ENCODE results near the gene SPECC1.

Gene SPECC1

DNA sequence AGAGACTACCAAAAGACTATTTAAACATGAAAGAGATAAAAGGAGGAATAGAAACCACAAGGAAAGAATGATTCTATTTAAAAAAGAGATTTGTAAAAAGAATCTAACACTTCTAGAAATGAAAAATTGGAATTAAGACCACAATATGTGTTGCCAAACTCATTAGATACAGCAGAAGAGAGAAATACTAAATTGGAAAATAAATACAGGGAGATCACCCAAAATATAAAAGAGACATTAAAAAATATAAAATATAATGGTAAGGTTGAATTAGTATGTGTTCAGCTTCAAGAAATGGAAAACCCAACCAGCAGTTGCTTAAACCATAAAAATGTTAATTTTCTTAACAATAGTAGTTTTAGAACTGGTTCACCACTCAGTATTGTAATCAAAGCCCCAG lies 297.8 kb downstream of the SPECC1 start:
- TF ChIP-seq, protein P1, sequence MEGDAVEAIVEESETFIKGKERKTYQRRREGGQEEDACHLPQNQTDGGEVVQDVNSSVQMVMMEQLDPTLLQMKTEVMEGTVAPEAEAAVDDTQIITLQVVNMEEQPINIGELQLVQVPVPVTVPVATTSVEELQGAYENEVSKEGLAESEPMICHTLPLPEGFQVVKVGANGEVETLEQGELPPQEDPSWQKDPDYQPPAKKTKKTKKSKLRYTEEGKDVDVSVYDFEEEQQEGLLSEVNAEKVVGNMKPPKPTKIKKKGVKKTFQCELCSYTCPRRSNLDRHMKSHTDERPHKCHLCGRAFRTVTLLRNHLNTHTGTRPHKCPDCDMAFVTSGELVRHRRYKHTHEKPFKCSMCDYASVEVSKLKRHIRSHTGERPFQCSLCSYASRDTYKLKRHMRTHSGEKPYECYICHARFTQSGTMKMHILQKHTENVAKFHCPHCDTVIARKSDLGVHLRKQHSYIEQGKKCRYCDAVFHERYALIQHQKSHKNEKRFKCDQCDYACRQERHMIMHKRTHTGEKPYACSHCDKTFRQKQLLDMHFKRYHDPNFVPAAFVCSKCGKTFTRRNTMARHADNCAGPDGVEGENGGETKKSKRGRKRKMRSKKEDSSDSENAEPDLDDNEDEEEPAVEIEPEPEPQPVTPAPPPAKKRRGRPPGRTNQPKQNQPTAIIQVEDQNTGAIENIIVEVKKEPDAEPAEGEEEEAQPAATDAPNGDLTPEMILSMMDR (IDR thresholded peaks at IDR 0.05; ENCODE audit: low read depth, low read length, missing control alignments) = no peak
- DNase-seq (ENCODE audit: low read depth) = no peak
- no peak overlapping the region for H3K4me3 ChIP-seq (ENCODE audit: low read depth, low read length)

DNA sequence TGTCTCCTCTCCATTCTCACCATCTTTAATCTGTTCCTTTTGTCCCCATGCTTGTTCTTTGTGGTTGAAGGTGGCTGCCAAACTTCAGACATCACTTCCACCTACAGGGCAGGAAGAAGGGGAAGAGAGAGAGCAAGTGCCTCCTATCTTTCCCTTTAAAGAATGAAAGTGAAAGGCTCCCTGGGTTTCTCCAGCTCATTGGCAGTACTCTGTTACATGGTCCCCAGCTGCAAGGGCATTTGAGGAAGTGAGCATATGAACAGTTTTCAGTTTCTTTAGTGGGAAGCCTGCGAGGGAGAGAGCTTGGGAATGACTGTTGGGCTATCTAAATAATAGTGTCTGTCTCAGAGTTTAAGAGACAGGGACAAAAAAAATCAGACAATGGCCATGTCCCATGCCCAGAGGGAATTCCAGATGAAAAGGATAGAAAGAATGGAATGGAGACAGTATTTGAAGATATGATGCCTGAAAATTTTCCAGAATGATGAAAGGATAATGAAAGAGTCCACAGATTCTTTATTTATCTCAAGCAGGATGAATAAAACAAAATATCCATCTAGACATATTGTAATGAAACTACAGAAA lies 298.3 kb downstream of the SPECC1 start:
- DNase-seq (ENCODE audit: low read depth) = no peak

DNA sequence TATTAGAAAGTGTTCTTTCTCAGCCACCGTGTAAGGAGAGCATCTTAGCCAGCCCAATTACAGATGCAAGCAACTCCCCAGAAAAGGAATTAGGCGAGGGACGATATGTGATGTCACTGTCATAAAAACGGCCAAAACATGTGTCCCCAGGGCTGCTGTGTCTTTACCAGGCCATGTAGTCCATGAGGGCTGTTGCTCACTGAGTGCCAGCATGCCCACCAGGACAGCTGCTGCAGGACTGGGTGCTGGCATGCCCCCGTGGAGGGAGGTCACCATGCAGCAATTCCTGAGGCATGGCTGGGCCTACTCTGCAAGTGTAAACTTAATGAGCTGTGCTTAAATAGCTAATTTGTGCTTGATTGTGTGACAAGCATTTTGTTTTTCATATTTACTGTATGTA lies 301.3 kb downstream of the SPECC1 start:
- TF ChIP-seq, protein P1 (IDR thresholded peaks at IDR 0.05; ENCODE audit: low read depth, low read length, missing control alignments) = no peak
- no peak overlapping the region for H3K4me3 ChIP-seq (ENCODE audit: low read depth, low read length)
- no peak for DNase-seq (ENCODE audit: low read depth)

More for the DNA sequence above, 298.3 kb downstream of the SPECC1 start:
- TF ChIP-seq, protein P1 (IDR thresholded peaks at IDR 0.05; ENCODE audit: low read depth, low read length, missing control alignments) = no peak
- H3K4me3 ChIP-seq (ENCODE audit: low read depth, low read length) = no peak overlapping the region

DNA sequence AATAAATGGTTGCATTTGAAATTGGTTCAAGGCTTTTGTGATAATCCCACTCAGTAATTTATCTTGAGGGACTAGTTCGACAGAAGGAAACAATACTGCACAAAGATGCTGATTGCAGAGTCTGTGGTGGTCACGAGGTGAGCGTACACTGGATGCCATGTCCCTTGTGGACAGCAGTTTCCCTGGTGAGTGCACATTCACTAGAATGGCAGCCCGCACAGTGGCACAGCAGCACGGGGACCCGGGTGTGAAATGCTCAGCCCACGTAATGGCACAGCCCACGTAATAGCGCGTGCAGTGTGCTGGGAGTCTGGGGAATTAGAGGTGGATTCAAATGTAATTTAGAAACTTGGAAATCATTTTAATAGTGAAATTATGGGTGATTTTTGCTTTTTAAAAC lies 304.1 kb downstream of the SPECC1 start:
- no peak for DNase-seq (ENCODE audit: low read depth)
- TF ChIP-seq, protein P1 (IDR thresholded peaks at IDR 0.05; ENCODE audit: low read depth, low read length, missing control alignments) = no peak
- H3K4me3 ChIP-seq (ENCODE audit: low read depth, low read length) = no peak overlapping the region

DNA sequence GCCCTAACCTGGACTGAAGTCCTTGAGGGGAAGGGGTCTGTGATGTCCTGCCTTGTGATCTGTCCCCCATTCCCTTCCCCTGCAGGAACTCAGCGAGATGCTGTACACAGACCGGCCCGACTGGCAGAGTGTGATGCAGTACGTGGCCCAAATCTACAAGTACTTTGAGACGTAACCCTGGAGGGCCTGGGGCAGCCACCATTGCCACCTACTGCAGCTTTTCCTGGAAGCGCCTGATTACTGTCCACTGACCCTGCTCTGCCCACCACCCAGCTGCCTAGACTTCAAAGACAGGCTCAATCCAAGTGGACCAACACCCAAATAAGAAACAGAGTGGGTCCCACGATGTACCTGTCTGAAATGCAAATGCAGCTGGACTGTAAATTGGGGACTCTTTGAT lies 304.7 kb downstream of the SPECC1 start:
- no peak overlapping the region for H3K4me3 ChIP-seq (ENCODE audit: low read depth, low read length)
- DNase-seq (ENCODE audit: low read depth) = no peak
- TF ChIP-seq, protein P1 (IDR thresholded peaks at IDR 0.05; ENCODE audit: low read depth, low read length, missing control alignments) = no peak

DNA sequence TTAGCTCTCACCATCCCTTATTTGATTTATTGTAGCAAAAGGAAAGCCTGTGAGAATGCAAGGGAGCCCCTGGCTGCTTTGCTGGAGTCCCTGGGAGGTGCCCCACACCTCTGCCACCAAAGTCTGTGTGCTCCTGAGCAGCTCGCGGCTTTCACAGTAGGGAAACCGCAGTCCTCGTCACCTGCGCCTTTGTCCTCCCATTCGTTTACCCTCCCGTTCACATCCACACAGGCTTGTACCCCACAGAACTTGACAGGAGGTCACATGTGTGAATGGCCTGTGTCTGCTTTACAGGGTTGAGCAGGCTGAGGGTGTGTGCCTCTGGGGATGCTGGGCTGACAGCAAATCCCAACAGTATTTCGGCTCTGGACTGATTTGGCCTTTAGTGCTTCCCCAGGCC lies 305.7 kb downstream of the SPECC1 start:
- H3K4me3 ChIP-seq (ENCODE audit: low read depth, low read length) = no peak overlapping the region
- TF ChIP-seq, protein P1 (IDR thresholded peaks at IDR 0.05; ENCODE audit: low read depth, low read length, missing control alignments) = no peak

DNA sequence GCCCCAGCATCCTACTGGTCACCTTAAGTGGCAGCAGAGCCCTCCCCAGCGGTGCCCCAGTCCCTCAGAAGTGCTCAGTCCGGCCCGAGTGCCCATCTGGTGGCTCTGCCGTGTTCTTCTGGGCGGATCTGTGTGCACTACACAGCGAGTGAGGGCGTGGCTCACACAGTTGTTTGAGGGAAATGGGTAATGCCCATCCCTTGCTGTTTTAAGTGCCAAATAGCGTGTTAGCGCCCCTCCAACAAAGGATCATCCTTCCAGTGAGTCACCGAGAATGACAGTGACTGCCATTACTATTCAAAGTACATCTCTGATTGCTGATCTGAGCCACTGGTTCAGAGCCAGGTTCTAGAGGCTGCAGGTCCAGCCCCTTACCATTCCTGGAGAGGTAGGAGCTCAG lies 306.2 kb downstream of the SPECC1 start:
- no peak overlapping the region for H3K4me3 ChIP-seq (ENCODE audit: low read depth, low read length)
- TF ChIP-seq, protein P1 (IDR thresholded peaks at IDR 0.05; ENCODE audit: low read depth, low read length, missing control alignments) = no peak
- DNase-seq (ENCODE audit: low read depth) = no peak

More for the DNA sequence above, 305.7 kb downstream of the SPECC1 start:
- no peak for DNase-seq (ENCODE audit: low read depth)
